Heart right ventricle (tissue), 16 donors: ENCODE results near the gene PPIL1. TPM values are rescaled to one million over a fixed set of nuclear protein-coding genes. Genes with fewer than 3 reads are reported as not detected.

Source experiments
- ATAC-seq, 8 donors: fragments of 200-7000 bp; cut with Tn5 transposase; one replicate each; pipeline ENCODE4 v1.9.1; 2020; ENCODE audit warnings: mild to moderate bottlenecking in 8 of 8, moderate library complexity in 8 of 8, moderate number of reproducible peaks in 1 of 8
- DNase-seq, 2 donors: peaks; one replicate each; pipeline ENCODE4 v3.0.0-alpha.2; 2020
- H3K27ac ChIP-seq, 10 donors: fragments of 200-600 bp; sonication (generic) in 2 of 10; one replicate each; pipeline versions ENCODE4 v1.5.0 to v1.8.0; 2020 to 2022; ENCODE audit warnings: mild to moderate bottlenecking in 3 of 10
- H3K27me3 ChIP-seq, 7 donors: fragments of 200-600 bp; one replicate each; pipeline ENCODE4 v1.8.0; 2021 to 2022; ENCODE audit warnings: mild to moderate bottlenecking in 2 of 7
- H3K36me3 ChIP-seq, 9 donors: fragments of 200-600 bp; sonication (generic) in 1 of 9; one replicate each; pipeline versions ENCODE4 v1.5.0 to v1.8.0; 2020 to 2022; ENCODE audit warnings: mild to moderate bottlenecking in 2 of 9
- H3K4me1 ChIP-seq, 9 donors: fragments of 200-600 bp; sonication (generic) in 1 of 9; one replicate each; pipeline versions ENCODE4 v1.5.0 to v1.8.0; 2020 to 2022; ENCODE audit warnings: mild to moderate bottlenecking in 4 of 9
- H3K4me3 ChIP-seq, 10 donors: fragments of 200-600 bp; sonication (generic) in 2 of 10; one replicate each; pipeline versions ENCODE4 v1.5.0 to v1.8.0; 2020 to 2022; ENCODE audit warnings: mild to moderate bottlenecking in 7 of 10, moderate library complexity in 2 of 10
- H3K9me3 ChIP-seq, 11 donors: fragments of 200-600 bp in 10 of 11; sonication (generic) in 2 of 11; one replicate each; pipeline versions ENCODE4 v1.5.0 to v1.8.0; 2013 to 2022; ENCODE audit warnings: mild to moderate bottlenecking in 2 of 11, control low read depth in 1 of 11, moderate library complexity in 1 of 11
- CTCF ChIP-seq, 9 donors: fragments of 200-600 bp; sonication (generic) in 2 of 9; IDR thresholded peaks; one replicate each; pipeline versions ENCODE4 v1.5.0 to v1.8.0; 2021 to 2022; ENCODE audit warnings: antibody characterized with exemption in 9 of 9, mild to moderate bottlenecking in 5 of 9, moderate library complexity in 1 of 9
- WGBS, 2 donors: extraction: QIAGEN DNeasy Blood & Tissue Kit; methylation state at CpG; one replicate each; pipeline ENCODE4 v1.1.7; 2013; ENCODE audit warnings: inconsistent platforms in 1 of 2; 5-methylcytosine and 5-hydroxymethylcytosine counted together
- intact Hi-C, 10 donors: fragments of 100-400 bp; cut with DNase I; formaldehyde crosslinking; loops; one replicate each; pipeline versions ENCODE4 v1.11.1 to v1.14.2; 2022
- polyA plus RNA-seq, 2 donors: library from polyadenylated mRNA; stranded (reverse); fragments of 200-250 nt; gene quantifications; one replicate each; pipeline ENCODE4 v1.2.3, GENCODE V29; 2013
- total RNA-seq, 10 donors: library from RNA; stranded (reverse); fragmentation: NEBNext Ultra II Directional in 3 of 10; extraction: Animal tissue kit (Norgen Biotek cat#: 25700) in 3 of 10; gene quantifications; one replicate each; pipeline versions ENCODE4 v1.2.1 to v1.2.4, GENCODE V29; 2021 to 2023
- donor health status: Arrhythmogenic right ventricular cardiomyopathy.
- donor health status: ischemic (EF 13 %, LVEDD 7.1; RV severe dilation, severe dysfunction).
- donor health status: healthy with polysubstance abuse.
- donor health status: DM: no; HTN: yes; CAD: no.
- donor health status: DM: no; HTN: no; CAD: no.
- donor health status: ischemic (EF 25% LVEDD 6.9; RV normal size, moderate dysfunction).
- donor health status: ischemic (EF 25% LVEDD 5.7; RV mildly dilated, moderate dysfunction).
- donor health status: healthy.
- donor health status: DM: yes; HTN: yes; CAD: no.
- donor health status: Ischemic cardiomyopathy.
- donor health status: ischemic (EF 35%, LVEDD 5.7; RV mildly dilated, moderate dysfunction).
- donor health status: nonischemic (EF 11% LVEDD 7.7; RV severe dilation, severe dysfunction).
- donor health status: DM: yes; HTN: yes; CAD: no.
- donor health status: PGD.
- donor health status: ischemic (EF 29% LVEDD 5.4; RV normal size, mild dysfunction).
- donor health status: nonischemic (EF 23%, LVEDD 6.1; RV moderate dilation, normal function).

Gene PPIL1
- total and polyA plus RNA-seq, 12 donors: 21.1 to 106 (median 48.4) TPM

GRCh38 chr6:36822506-36823269, 51.9 kb downstream of the PPIL1 start:
- intact Hi-C loops: no loop called here
- DNase-seq (peak in 1 of 2 donors; percentile 73), ATAC-seq (peak; percentile 3 to 69 (median 66))
- 67 to 69% methylated on average over 19 of the region's 19 CpGs for WGBS, 2 donors
- Histone ChIP-seq H3K9me3 (no peaks in the 10 kb centered on the region), H3K27ac (peak overlapping the region; percentile 37 to 91 (median 81)), H3K36me3 (no peaks in the 10 kb centered on the region), H3K27me3 (no peaks in the 10 kb centered on the region), H3K4me3 (no peak overlapping the region), H3K4me1 (peaks cover 32 to 74% (median 69%) of the 10 kb centered on the region in 9 donors)
- no peak for TF ChIP-seq CTCF (IDR thresholded peaks at IDR 0.05)

- H3K4me3 ChIP-seq: no peak overlapping the region
- H3K27me3 ChIP-seq: no peaks in the 10 kb centered on the region
- peak overlapping the region in 8 of 10 donors; percentile 60 to 91 (median 86) for H3K27ac ChIP-seq
- ATAC-seq: peak in 1 of 8 donors; percentile 22
- no peaks in the 10 kb centered on the region for H3K9me3 ChIP-seq
- H3K36me3 ChIP-seq: no peaks in the 10 kb centered on the region
- 84 to 86% methylated on average over 14 of the region's 14 CpGs for WGBS, 2 donors
- peaks cover 25 to 65% (median 60%) of the 10 kb centered on the region in 9 donors for H3K4me1 ChIP-seq
- DNase-seq: no peak
- intact Hi-C loops: no loop called here
- no peak for TF ChIP-seq CTCF (IDR thresholded peaks at IDR 0.05)
These were observed 52.8 kb downstream of the PPIL1 start for GRCh38 chr6:36821581-36822335.

- H3K27me3 ChIP-seq: no peaks in the 10 kb centered on the region
- no peaks in the 10 kb centered on the region for H3K36me3 ChIP-seq
- H3K9me3 ChIP-seq: no peaks in the 10 kb centered on the region
- intact Hi-C loops: no loop called here
- peaks cover 19 to 56% (median 52%) of the 10 kb centered on the region in 9 donors for H3K4me1 ChIP-seq
- ATAC-seq: peak in 5 of 8 donors; percentile 39 to 81 (median 51)
- H3K4me3 ChIP-seq: no peak overlapping the region
- H3K27ac ChIP-seq: peak overlapping the region in 6 of 10 donors; percentile 80 to 91 (median 90)
- 69 to 70% methylated on average over 12 of the region's 12 CpGs for WGBS, 2 donors
- peak in 1 of 2 donors; percentile 66 for DNase-seq
- TF ChIP-seq CTCF (IDR thresholded peaks at IDR 0.05): no peak
These were observed 53.7 kb downstream of the PPIL1 start for GRCh38 chr6:36820700-36821580.

- Histone ChIP-seq H3K9me3 (no peaks in the 10 kb centered on the region), H3K4me3 (no peak overlapping the region), H3K27me3 (no peaks in the 10 kb centered on the region), H3K27ac (no peak overlapping the region), H3K4me1 (peaks cover 5 to 35% (median 30%) of the 10 kb centered on the region in 9 donors), H3K36me3 (no peaks in the 10 kb centered on the region)
- no peak for ATAC-seq
- no peak for DNase-seq
- 92 to 93% methylated on average over 4 of the region's 4 CpGs for WGBS, 2 donors
- intact Hi-C loops: no loop called here
- TF ChIP-seq CTCF (IDR thresholded peaks at IDR 0.05): no peak
These were observed 55.8 kb downstream of the PPIL1 start for GRCh38 chr6:36818756-36819155.
